ENCODE data around the gene CDR2. TPM values are rescaled to one million over a fixed set of nuclear protein-coding genes. Genes with fewer than 3 reads are reported as not detected.

The CDR2 gene
- total and polyA plus RNA-seq, 9 of the 15 experiments (the other 6 are each of a cell fraction or from before 2014, with no cell fraction given) = 4.6 to 30.3 (median 19.9) TPM

DNA sequence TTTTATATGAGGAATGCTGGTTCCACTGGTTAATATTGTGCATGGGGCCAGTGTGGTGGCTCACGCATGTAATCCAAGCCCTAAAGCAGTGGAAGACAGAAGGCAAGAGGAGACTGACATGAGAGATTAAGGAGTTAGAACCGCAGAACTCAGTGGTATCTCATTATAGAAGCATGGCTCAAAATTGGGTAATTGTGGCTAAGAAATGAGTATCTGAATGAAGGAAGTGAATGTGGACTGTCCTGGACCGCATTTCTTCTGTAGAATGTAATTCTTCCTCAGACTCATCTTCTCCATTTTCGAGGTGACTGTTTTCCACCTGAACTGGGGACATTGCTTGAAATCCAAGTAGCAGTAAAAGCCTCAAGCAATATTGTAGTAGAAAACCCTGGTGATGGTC is 42.6 kb upstream of the CDR2 start:
- BruUV-seq (replicated peaks) = no TSS peak
- no peaks in the 10 kb centered on the region for H3K9me3 ChIP-seq (replicated peaks; ENCODE audit: control insufficient read depth, insufficient read depth, low read depth, low read length)
- H3K36me3 ChIP-seq (ENCODE audit: control insufficient read depth, insufficient read depth, low read length) = peaks cover 4% of the 10 kb centered on the region; the same call in 2 of the 3 replicates
- H3K27ac ChIP-seq (ENCODE audit: extremely low read depth, low read depth, low read length) = no peak overlapping the region
- CTCF ChIA-PET (ENCODE audit: low intra/inter-chr PET ratio) = no interaction called here
- no peaks in the 10 kb centered on the region for H4K20me1 ChIP-seq (replicated peaks; ENCODE audit: control insufficient read depth, insufficient read depth, low read length)
- no peaks in the 10 kb centered on the region; a peak in 1 of 5 replicates for H3K4me1 ChIP-seq (replicated peaks in 1 of 2; ENCODE audit: control insufficient read depth in 2 of 2, insufficient read depth in 2 of 2, low read length in 2 of 2)
- no peaks in the 10 kb centered on the region for H3K79me2 ChIP-seq (ENCODE audit: control insufficient read depth, insufficient read depth, low read length)
- H3K9me1 ChIP-seq (ENCODE audit: control insufficient read depth, insufficient read depth, low read length) = no peaks in the 10 kb centered on the region
- TF ChIP-seq NBN (IDR thresholded peaks at IDR 0.05; ENCODE audit: low read depth) = no peak
- TF ChIP-seq POLR2H (tag; IDR thresholded peaks at IDR 0.05; ENCODE audit: low read depth) = no peak
- TF ChIP-seq, protein P1, sequence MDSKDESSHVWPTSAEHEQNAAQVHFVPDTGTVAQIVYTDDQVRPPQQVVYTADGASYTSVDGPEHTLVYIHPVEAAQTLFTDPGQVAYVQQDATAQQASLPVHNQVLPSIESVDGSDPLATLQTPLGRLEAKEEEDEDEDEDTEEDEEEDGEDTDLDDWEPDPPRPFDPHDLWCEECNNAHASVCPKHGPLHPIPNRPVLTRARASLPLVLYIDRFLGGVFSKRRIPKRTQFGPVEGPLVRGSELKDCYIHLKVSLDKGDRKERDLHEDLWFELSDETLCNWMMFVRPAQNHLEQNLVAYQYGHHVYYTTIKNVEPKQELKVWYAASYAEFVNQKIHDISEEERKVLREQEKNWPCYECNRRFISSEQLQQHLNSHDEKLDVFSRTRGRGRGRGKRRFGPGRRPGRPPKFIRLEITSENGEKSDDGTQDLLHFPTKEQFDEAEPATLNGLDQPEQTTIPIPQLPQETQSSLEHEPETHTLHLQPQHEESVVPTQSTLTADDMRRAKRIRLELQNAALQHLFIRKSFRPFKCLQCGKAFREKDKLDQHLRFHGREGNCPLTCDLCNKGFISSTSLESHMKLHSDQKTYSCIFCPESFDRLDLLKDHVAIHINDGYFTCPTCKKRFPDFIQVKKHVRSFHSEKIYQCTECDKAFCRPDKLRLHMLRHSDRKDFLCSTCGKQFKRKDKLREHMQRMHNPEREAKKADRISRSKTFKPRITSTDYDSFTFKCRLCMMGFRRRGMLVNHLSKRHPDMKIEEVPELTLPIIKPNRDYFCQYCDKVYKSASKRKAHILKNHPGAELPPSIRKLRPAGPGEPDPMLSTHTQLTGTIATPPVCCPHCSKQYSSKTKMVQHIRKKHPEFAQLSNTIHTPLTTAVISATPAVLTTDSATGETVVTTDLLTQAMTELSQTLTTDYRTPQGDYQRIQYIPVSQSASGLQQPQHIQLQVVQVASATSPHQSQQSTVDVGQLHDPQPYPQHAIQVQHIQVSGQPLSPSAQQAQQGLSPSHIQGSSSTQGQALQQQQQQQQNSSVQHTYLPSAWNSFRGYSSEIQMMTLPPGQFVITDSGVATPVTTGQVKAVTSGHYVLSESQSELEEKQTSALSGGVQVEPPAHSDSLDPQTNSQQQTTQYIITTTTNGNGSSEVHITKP (IDR thresholded peaks at IDR 0.05; ENCODE audit: partially characterized antibody) = no peak
- TF ChIP-seq ZC3H11A (IDR thresholded peaks at IDR 0.05; ENCODE audit: low read depth, low read length) = no peak
- TF ChIP-seq NR4A1 (CRISPR knock-in tag; IDR thresholded peaks at IDR 0.05) = no peak
- TF ChIP-seq NR4A1 (tag; IDR thresholded peaks at IDR 0.05) = no peak
- no peak for TF ChIP-seq ZNF778 (CRISPR knock-in tag; IDR thresholded peaks at IDR 0.05)
- in situ Hi-C loops (cut with MboI) = no loop called here
- ATAC-seq (no peak), FAIRE-seq (no peak), DNase-seq (ENCODE audit: extremely low read depth in 1 of 4, low spot score in 3 of 4) (no peak)
- POLR2A ChIA-PET = interaction anchor here (1.8 kb wide), 1 partner anchor 13 kb away, joined by 3 read pairs; no protein-coding TSS in a partner anchor
- intact Hi-C loops (cut with micrococcal nuclease) = no loop called here
- 68% methylated on average over 4 of the region's 4 CpGs for WGBS (ENCODE audit: insufficient coverage, low coverage, missing lambda C conversion rate)
- H3K4me3 ChIP-seq = no peak overlapping the region
- no peak overlapping the region for H2AFZ ChIP-seq (ENCODE audit: low read depth, low read length)
- H3K9ac ChIP-seq (ENCODE audit: insufficient read depth in 1 of 2, low read depth in 2 of 2, low read length in 2 of 2) = no peak overlapping the region
- no peaks in the 10 kb centered on the region for H3K27me3 ChIP-seq (ENCODE audit: control insufficient read depth in 2 of 2, insufficient read depth in 2 of 2, low read length in 2 of 2)
- no peak overlapping the region for H3K4me2 ChIP-seq (ENCODE audit: insufficient read depth, low read length)
